GM13977 (cell line): ENCODE data around the gene TMEM223.
"Not testable (repeated sequence)": the region's sequence is repeated elsewhere in the genome, so short reads cannot be mapped to it uniquely, and the experiment has no call there.

Experiments
- DNase-seq: peaks from one replicate; pipeline ENCODE4 v3.0.0; 2012; ENCODE audit warnings: low spot score
- CTCF ChIP-seq: IDR thresholded peaks from 2 replicates; pipeline ENCODE4 v1.5.1; 2012; ENCODE audit warnings: mild to moderate bottlenecking, control low read depth; ENCODE audit not compliant: insufficient read depth; ENCODE audit errors: extremely low read depth, missing control alignments
- in situ Hi-C: fragments of 300-500 bp; cut with MboI; formaldehyde crosslinking; loops from one replicate; pipeline ENCODE4 v1.12.0; 2022; ENCODE audit warnings: low sequenced_read_pairs, low pct_unique_long_range_greater_than_20kb, mixed read lengths, inconsistent platforms; ENCODE audit not compliant: unreplicated experiment

The TMEM223 gene

GRCh38 chr11:62791501-62792201 lies at the start of gene TMEM223:
Gene TMEM223 (minus strand): TSS chr11:62792006. CDS start chr11:62791994, 12 bp downstream.
- in situ Hi-C loops = no loop called here
- no peak for TF ChIP-seq CTCF
- peak; percentile 92 for DNase-seq

GRCh38 chr11:62840721-62841360 lies 49.0 kb upstream of the TMEM223 start:
- in situ Hi-C loops, DNase-seq: not testable (repeated sequence)

- peak; percentile 92 for DNase-seq
- no peak for TF ChIP-seq CTCF
Measured at GRCh38 chr11:62839050-62839945, 47.5 kb upstream of the TMEM223 start, which contains the start of gene WDR74. Gene WDR74 (minus strand): TSS chr11:62839590. CDS start chr11:62839570, 20 bp downstream.

GRCh38 chr11:62835336-62835735 lies 43.5 kb upstream of the TMEM223 start:
- DNase-seq = no peak
- in situ Hi-C loops = no loop called here
- no peak for TF ChIP-seq CTCF

More at GRCh38 chr11:62839050-62839945, 47.5 kb upstream of the TMEM223 start, which contains the start of gene WDR74:
- in situ Hi-C loops = no loop called here

- no peak for TF ChIP-seq CTCF
- in situ Hi-C loops = no loop called here
- no peak for DNase-seq
Measured at GRCh38 chr11:62832336-62833234, 40.8 kb upstream of the TMEM223 start, which contains the start of gene TEX54. Gene TEX54 (minus strand): TSS chr11:62832841.

- DNase-seq = peak; percentile 97
- no peak for TF ChIP-seq CTCF
- in situ Hi-C loops = no loop called here
Measured at GRCh38 chr11:62831520-62832335, 39.9 kb upstream of the TMEM223 start, which contains the start of gene STX5. Gene STX5 (minus strand): TSS chr11:62832051. CDS start chr11:62831243, 808 bp downstream.
